Measurements from ENCODE around the gene PFKFB1.

DNA sequence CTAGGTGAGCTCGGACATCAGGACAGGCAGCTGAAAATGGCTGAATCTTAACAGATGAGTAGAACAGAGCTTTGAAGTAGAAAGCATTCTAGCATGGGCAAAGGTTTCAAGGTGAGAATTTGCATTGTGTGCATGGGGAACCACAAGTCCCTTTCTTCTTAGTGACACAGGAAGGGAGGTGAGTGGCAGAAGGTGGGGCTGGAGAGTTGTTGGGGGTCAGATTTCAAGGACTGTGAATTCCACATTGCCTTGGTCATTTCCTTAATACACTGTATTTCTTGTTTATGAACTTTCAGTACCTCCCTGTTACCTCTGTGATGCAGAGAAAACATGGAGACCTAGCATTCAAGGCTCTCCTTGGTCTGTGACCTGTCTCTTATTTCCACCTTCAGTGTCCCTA is 10.2 kb upstream of the PFKFB1 start:
- TF ChIP-seq ZSCAN25 (CRISPR knock-in tag; IDR thresholded peaks at IDR 0.05) = no peak
- TF ChIP-seq ZNF138 (CRISPR knock-in tag; IDR thresholded peaks at IDR 0.05; ENCODE audit: low read depth) = no peak
- TF ChIP-seq FOXA1 (IDR thresholded peaks at IDR 0.05) = no peak
- TF ChIP-seq FOXA1 (CRISPR knock-in tag; IDR thresholded peaks at IDR 0.05) = no peak
- TF ChIP-seq ONECUT2 (CRISPR knock-in tag; IDR thresholded peaks at IDR 0.05) = no peak
- no peak for TF ChIP-seq MXI1 (IDR thresholded peaks at IDR 0.05; ENCODE audit: borderline replicate concordance, low read depth, low read length)
- TF ChIP-seq KMT2A (CRISPR knock-in tag; IDR thresholded peaks at IDR 0.05) = no peak
- TF ChIP-seq, protein P1, sequence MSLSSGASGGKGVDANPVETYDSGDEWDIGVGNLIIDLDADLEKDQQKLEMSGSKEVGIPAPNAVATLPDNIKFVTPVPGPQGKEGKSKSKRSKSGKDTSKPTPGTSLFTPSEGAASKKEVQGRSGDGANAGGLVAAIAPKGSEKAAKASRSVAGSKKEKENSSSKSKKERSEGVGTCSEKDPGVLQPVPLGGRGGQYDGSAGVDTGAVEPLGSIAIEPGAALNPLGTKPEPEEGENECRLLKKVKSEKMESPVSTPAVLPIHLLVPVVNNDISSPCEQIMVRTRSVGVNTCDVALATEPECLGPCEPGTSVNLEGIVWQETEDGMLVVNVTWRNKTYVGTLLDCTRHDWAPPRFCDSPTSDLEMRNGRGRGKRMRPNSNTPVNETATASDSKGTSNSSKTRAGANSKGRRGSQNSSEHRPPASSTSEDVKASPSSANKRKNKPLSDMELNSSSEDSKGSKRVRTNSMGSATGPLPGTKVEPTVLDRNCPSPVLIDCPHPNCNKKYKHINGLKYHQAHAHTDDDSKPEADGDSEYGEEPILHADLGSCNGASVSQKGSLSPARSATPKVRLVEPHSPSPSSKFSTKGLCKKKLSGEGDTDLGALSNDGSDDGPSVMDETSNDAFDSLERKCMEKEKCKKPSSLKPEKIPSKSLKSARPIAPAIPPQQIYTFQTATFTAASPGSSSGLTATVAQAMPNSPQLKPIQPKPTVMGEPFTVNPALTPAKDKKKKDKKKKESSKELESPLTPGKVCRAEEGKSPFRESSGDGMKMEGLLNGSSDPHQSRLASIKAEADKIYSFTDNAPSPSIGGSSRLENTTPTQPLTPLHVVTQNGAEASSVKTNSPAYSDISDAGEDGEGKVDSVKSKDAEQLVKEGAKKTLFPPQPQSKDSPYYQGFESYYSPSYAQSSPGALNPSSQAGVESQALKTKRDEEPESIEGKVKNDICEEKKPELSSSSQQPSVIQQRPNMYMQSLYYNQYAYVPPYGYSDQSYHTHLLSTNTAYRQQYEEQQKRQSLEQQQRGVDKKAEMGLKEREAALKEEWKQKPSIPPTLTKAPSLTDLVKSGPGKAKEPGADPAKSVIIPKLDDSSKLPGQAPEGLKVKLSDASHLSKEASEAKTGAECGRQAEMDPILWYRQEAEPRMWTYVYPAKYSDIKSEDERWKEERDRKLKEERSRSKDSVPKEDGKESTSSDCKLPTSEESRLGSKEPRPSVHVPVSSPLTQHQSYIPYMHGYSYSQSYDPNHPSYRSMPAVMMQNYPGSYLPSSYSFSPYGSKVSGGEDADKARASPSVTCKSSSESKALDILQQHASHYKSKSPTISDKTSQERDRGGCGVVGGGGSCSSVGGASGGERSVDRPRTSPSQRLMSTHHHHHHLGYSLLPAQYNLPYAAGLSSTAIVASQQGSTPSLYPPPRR (CRISPR knock-in tag; IDR thresholded peaks at IDR 0.05; ENCODE audit: borderline replicate concordance) = no peak
- TF ChIP-seq SMC3 (IDR thresholded peaks at IDR 0.05; ENCODE audit: low read length) = no peak
- TF ChIP-seq CREM (IDR thresholded peaks at IDR 0.05) = no peak
- TF ChIP-seq CREM (CRISPR knock-in tag; IDR thresholded peaks at IDR 0.05) = no peak
- no peak for TF ChIP-seq JUND (CRISPR knock-in tag; IDR thresholded peaks at IDR 0.05)
- TF ChIP-seq, protein P2, sequence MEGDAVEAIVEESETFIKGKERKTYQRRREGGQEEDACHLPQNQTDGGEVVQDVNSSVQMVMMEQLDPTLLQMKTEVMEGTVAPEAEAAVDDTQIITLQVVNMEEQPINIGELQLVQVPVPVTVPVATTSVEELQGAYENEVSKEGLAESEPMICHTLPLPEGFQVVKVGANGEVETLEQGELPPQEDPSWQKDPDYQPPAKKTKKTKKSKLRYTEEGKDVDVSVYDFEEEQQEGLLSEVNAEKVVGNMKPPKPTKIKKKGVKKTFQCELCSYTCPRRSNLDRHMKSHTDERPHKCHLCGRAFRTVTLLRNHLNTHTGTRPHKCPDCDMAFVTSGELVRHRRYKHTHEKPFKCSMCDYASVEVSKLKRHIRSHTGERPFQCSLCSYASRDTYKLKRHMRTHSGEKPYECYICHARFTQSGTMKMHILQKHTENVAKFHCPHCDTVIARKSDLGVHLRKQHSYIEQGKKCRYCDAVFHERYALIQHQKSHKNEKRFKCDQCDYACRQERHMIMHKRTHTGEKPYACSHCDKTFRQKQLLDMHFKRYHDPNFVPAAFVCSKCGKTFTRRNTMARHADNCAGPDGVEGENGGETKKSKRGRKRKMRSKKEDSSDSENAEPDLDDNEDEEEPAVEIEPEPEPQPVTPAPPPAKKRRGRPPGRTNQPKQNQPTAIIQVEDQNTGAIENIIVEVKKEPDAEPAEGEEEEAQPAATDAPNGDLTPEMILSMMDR (CRISPR knock-in tag; IDR thresholded peaks at IDR 0.05) = no peak

Measured in HepG2 (cell line).